Inferior parietal cortex (tissue), 1 donor: Measurements from ENCODE around the gene MB21D2.
"Not testable (repeated sequence)": the region's sequence is repeated elsewhere in the genome, so short reads cannot be mapped to it uniquely, and the experiment has no call there.

ENCODE experiments used
- DNase-seq: peaks from one replicate; pipeline ENCODE4 v3.0.0-alpha.2; 2016; ENCODE audit errors: extremely low spot score

Gene MB21D2, protein sequence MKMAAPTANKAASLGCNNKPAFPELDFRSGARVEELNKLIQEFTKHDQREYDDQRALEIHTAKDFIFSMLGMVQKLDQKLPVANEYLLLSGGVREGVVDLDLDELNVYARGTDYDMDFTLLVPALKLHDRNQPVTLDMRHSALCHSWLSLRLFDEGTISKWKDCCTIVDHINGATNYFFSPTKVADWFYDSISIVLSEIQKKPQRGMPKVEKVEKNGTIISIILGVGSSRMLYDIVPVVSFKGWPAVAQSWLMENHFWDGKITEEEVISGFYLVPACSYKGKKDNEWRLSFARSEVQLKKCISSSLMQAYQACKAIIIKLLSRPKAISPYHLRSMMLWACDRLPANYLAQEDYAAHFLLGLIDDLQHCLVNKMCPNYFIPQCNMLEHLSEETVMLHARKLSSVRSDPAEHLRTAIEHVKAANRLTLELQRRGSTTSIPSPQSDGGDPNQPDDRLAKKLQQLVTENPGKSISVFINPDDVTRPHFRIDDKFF

DNA sequence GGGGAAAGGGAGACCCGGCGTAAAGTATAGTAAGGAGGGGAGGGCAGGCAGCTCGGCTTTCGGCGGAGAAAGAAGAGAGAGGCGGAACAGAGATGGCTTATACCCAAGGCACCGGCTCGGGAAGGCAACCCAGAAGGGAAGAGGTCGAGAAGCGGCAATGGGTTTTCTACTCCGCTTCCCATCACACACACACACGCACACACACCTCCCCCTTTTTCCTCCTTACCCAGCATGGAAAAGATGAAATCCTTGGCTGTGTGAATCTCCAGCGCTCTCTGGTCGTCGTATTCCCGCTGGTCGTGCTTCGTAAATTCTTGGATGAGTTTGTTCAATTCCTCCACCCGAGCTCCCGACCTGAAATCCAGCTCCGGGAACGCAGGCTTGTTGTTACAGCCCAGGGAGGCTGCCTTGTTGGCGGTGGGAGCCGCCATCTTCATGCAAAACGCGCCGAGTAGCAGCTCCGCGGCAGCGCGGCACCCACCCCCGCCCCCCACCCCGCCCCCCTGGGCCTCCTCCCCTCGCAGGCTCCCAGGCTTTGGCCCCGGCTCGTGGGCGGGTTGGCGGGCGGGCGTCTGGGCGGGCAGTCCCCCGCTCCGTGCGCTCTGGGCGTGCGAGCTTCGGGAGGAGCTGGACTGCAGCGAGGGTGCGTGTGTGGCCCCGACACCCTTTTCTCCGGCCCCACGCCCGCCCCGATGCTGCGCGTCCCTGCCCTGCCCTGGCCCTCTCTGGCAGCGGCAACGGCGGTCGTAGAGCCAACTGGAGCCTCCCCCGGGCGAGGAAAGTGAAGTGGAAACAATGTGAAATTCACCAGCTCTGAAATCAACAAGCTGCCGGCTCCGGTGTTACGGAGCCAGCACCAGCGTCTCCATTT lies at the start of gene MB21D2:
Gene MB21D2, minus strand, starts transcription at position 453 of the 871 bp plus-strand sequence. Its CDS starts 16 bp downstream, at position 437.
- peak; percentile 75 for DNase-seq

DNA sequence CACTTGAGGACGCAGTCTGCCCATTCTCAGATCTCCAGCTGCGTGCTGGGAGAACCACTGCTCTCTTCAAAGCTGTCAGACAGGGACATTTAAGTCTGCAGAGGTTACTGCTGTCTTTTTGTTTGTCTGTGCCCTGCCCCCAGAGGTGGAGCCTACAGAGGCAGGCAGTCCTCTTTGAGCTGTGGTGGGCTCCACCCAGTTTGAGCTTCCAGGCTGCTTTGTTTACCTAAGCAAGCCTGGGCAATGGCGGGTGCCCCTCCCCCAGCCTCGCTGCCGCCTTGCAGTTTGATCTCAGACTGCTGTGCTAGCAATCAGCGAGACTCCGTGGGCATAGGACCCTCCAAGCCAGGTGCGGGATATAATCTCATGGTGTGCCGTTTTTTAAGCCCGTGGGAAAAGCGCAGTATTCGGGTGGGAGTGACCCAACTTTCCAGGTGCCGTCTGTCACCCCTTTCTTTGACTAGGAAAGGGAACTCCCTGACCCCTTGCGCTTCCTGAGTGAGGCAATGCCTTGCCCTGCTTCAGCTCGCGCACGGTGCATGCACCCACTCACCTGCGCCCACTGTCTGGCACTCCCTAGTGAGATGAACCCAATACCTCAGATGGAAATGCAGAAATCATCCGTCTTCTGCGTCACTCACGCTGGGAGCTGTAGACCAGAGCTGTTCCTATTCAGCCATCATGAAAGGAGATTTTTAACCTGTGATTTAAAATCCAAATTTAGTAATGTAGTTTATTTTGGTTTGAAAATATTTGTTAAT lies 47.5 kb upstream of the MB21D2 start:
- not testable (repeated sequence) for DNase-seq

DNA sequence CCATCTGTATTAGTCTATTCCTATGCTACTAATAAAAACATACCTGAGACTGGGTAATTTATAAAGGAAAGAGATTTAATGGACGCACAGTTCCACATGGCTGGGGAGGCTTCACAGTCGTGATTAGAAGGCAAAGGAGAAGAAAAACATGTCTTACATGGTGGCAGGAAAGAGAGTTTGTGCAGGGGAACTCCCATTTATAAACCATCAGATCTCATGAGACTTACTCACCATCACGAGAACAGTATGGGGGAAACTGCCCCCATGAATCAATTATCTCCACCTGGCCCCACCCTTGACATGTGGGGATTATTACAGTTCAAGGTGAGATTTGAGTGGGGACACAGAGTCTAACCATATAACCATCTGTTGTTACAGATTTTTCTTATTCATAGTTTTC lies 42.1 kb upstream of the MB21D2 start:
- no peak for DNase-seq

DNA sequence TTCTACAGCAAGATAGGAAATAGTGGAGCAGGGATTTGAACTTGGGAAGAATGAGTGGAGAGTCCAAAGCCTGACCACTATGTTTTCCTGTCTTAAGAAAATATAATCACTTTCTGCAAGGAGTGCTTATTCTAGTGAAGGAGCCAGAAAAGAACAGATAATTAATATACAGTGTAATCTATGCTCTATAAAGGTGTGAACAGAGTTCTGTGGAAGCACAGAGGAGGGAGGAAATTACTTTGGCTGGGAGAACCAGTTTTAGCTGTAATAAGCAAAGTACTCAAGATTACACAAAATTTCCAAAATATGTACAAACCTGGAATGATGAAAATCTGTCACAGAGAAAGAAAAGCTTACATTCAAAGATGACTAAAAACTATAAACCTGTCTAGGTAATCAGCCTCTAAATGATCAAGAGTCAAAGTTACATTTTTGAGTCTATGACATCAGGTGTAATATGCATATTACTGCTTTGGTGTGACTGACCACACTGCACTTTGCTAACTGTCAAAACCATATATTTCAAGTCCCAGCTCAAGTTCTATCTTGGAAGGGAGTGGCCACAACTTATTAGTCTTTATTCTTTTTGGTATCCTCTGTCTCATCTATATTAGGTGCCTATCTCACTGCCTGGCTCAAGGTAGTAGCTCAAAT lies 40.7 kb upstream of the MB21D2 start:
- no peak for DNase-seq

DNA sequence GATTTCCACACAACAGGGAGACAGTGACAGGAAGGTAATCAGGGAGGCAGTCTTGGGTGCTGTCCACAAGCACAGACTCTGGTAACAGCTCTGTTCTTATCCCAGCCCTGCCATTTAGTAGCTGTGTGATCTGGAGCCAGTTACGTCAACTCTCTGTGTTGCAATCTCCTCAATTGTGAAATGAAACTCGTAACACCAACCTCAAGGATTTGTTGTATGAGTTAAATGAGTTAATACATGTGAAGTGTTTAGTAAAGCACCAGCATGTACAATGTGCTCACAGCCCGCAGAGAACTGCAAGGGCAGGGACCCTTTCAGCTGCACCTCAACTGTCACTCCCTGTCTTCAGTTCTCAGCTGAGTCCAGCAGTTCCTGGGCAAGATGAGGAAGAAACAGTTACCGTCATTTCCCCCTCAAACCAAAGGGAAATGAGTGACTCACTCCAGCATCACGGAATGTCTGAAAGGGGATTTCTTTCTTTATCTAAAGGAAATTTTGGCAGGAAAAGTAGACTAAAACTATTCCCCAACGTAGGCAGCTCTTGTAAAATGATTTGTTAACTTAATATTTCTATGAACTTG lies 39.9 kb upstream of the MB21D2 start:
- no peak for DNase-seq

DNA sequence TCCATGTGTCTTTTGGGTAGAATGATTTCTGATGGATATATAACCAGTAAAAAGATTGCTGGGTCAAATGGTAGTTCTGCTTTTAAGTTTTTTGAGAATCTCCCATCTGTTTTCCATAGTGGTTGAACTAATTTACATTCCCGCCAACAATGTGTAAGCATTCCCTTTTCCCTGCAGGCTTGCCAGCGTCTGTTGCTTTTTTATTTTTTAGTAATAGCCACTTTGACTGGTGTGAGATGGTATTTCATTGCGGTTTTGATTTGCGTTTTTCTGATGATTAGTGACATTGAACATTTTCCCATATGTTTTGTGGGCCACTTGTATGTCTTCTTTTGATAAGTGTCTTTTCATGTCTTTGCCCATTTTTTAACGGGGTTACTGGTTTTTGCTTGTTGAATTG lies 36.3 kb upstream of the MB21D2 start:
- no peak for DNase-seq

DNA sequence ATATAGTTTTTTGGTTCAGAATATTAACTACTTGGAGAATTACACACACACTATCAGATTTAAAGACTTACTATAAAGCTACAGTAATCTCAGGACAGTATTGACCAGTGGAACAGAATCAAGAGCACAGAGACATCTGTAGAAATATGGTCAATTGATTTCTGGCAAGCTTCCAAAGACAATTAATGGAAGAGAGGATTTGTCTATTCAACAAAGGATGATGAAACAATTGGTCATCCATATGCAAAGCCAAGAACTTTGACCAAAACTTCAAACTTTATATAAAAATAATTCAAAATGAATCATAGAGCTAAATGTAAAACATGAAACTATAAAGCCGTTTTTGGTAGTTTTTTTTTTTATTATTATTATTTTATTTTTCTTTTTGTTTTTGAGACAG lies 29.8 kb upstream of the MB21D2 start:
- no peak for DNase-seq

DNA sequence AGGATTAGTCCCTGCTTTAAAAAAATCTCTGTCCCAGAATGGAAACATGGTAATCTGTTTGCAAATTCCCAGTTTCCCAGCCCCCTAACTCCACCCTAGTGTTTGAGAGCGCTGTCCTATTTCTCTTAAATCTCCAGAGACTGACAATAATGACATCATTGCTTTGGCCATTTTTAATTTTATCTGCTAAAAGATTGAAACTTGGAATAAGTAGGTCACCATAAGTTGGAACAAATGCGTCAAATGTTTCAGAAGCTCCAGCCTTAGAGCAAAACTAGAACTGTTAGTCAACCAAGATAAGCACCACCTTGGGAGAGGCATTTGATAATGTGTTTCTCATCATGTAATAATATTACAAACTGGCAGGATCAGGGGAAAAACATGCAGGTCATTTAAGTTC lies 25.7 kb upstream of the MB21D2 start:
- no peak for DNase-seq

DNA sequence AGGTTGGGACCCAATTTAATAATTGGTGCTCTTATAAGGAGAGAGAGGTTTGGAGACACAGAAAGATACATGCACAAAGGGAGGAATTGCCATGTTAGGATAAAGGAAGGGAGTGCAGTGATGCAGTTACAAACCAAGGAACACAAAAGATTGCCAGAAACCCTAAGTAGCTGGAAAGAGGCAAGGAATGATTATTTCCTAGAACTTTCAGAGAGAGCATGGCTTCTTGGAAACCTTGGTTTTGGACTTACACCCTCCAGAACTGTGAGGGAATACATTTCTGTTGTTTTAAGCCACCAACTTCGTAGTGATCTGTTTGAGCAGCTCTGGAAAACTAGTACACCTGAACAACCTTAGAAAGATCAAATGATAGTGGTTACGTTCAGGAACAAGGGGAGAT lies 25.0 kb upstream of the MB21D2 start:
- DNase-seq, result no peak

DNA sequence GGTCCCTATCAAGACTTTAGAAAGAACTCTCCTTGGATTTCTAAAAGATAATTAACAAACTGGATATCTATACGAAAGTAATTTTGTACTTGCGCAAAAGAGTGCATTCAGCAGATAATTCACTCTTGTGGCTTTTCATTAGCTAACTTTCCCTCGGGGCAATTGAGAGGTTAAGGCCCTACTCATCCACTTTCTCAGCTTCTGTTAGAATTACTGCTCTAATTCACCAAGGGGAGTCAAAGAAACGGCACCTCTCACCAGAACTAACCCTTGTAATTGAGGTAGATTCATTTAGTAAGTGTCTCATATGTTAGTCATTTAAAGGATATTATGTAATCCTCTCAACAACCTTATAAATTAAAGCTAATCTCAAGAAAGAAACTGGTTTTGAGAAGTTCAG lies 22.5 kb upstream of the MB21D2 start:
- no peak for DNase-seq

DNA sequence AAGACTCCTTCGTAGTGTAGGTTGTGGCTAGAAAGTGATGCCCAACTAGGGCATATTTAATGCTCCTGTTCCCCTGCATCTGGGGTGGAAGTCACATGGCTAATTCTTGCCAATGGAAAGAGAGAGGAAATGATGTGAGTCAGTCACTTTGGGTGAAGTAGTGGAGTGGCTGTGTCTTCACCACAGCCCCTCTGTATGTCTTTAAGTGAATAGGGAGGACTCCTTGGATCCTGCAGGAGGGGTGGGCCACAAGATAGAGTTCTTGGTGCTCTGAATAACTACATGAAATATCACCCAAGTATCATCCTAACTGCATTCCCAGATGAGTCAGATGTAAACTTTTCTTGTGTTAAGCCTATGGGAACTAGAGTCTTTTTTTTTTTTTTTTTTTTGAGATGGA lies 17.8 kb upstream of the MB21D2 start:
- DNase-seq, result no peak

DNA sequence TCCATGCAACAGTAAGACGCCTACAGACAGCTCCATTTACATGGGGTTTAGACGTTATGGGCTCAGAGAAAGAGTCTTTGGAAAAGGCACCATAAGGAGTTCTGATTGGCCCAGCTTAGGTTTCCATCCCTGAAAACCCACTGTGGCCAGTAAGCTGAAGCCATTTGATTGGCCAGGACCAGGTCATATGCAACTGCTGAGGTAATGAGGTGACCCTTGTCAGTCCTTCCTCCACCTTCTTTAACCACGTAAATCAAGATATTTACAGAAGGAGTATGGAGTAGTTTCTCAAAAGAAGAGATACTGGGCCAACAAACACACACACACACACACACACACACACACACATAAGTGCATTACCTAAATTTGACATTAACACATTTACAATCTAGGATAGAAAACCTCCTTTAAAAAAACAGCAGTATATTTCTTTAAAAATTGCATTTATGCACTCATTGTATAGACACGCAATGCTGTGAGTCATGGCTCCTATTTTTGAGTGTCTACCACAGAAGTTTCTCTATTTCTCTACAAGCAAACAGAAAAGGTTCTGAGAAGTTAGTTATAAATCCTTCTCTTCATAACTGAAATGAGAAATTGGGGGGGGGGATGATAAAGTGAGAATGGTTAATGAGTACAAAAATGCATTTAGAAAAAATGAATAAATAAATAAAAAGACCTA lies 16.3 kb upstream of the MB21D2 start:
- DNase-seq, result no peak

DNA sequence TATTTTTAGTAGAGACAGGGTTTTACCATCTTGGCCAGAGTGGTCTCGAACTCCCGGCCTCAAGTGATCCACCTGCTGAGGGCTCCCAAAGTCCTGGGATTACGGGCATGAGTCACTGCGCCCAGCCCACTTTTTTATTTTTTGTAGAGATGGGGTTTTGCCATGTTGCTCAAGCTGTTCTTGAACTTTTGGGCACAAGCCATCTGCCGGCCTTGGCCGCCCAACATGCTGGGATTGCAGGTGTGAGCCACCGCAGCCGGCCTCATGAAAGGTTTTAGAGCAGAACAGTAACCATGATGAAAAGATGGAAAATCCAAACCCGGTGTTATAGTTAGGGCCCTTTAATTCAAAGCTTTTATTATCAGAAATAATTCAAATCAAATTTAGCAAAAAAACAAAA lies 15.6 kb upstream of the MB21D2 start:
- no peak for DNase-seq

DNA sequence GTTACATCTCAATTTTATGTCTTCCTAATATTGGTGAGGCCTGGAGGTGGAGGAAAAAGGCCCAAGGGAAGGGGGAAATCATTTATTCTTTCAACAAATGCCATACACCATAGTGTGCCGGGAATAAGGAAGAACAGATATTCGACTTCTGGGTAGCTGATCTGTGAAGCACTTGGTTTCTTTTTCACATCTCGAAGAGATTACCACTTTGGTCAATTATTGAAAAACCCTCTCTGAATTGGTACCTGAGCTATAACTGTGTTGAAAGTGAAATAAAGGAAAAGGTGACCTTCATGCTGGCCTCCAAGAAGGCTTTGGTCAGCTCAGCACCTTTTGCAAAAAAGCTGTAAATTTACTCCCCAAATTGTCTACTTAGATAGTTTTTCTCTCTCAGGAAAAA lies 14.2 kb upstream of the MB21D2 start:
- no peak for DNase-seq

DNA sequence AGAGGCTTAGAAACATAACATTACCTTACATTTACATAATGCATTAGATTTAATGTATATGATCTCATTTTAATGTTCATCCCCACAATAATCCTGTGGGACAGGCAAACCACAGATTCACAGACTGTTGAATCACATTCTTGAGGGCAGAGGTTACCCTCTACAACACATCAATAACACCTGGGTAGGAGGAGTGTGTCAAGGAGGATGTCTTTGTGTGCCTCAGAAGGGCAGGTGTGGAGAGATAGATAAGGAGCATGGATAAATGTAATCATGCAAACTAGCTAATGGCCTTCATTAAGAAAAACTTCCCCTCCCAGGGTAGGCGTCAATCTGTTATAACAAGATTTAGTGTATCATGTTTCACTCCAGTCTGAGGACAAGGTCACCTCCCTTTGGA lies 12.9 kb upstream of the MB21D2 start:
- no peak for DNase-seq

DNA sequence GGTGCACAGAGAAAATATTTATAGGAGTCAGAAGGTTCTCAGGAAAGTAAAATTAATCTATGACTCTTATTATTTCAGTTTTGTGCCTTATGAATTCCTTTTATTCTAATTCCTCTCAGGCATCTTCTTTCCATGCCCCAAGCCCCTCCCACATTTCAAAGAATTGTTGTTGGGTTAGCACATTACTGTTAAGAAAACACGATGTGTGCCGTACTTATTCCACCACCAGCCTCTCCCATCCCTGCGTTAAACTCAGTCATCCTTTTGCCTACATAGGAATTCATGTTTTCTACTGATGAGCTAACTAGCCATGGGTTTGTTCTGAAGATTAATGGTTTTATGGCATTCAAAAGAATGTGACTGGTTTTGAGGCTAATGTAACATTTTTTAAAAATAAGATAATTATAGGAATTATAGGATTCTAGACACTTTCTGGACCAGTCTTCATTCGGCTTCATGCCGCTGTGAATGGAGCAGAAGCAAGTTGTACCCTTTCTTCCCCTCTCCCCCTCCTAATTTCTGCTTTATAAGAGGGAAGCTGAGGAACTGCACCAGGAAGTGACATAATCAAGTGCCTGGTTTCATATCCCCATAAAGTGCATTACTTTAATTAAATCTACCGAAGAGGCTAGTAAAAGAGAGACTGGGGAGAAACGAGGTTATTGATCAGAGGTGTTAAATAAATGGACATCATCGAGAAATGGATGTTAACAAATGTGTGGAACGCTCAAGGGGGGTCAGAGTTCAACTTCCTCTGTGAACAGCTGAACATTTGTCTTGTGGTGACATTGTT lies 12.3 kb upstream of the MB21D2 start:
- no peak for DNase-seq

DNA sequence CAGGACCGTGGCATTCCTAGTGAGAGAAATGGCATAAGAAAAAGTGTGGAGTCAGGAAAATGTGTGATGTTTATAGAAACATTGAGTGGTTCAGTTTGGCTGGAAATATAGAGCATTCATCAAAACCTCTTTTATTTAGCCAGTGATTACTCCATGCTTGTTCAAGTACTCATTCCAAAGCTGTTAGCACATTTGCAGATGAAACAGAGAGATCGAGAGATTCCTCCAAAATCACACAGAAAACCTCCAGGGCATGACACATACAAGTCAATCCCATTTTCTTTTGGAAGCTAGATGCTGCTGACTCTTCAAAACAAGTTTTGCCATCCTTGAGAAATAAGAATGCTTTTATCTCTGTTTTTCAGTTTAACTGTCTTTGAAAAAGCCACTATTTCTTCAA lies 11.5 kb upstream of the MB21D2 start:
- no peak for DNase-seq

DNA sequence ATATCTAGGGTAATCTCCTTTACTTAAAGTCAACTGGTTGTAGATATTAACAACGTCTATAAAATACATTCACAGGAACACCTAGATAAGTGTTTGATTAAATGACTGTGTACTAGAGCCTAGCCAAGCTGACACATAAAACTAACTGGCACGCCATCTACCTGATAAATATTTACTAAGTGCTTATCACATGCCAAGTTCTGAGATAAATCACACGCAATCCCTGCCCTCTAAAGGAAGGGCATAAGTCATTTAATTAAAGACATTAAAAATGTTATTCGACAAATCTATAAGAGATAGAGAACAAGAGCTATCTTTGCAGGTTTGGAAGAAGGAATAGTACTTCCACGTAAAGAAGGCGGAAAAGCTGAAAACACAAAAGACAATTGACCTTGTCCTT lies 11.1 kb upstream of the MB21D2 start:
- DNase-seq, result no peak

DNA sequence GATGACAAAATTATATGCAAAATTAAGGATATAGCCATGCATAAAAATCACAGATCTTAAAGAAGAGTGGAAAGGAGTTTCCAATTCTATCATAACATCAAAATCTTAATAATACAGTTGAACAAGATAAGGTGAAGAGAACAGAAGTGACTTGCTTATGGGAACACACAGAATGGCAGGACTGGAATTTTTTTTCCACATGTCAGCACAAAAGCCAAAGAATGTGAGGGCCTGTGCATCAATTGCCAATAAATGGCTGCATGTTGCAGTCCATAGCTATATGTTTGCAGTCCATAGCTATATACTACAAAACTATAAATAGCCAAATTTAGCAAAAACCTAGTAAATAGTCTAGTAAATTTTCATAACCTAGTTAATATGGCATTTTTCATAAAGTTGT lies 10.4 kb upstream of the MB21D2 start:
- DNase-seq, result no peak

DNA sequence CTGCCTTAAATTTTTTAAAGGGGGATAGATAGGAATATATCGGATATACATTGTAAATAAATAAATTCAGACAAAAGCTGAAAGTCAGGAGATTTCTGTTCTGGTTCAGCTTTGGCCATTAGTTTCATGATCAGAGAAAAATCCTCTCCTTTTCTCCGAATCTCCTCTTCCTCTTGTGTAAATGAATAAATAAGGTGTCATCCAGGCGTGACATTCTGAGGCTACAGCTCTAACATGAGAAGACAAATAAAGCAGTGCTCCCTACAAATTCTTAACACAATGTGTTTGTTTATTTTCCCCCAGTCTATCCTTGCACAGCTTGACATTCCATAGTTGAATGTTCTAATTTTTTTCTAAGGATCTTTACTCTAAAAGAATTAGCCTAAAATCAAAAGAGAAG lies 9.4 kb upstream of the MB21D2 start:
- no peak for DNase-seq
